ENCODE data around the gene CHST3. TPM values are rescaled to one million over a fixed set of nuclear protein-coding genes. Genes with fewer than 3 reads are reported as not detected.

The CHST3 gene
- total and polyA plus RNA-seq, 8 donors = 1.5 to 26.8 (median 10.8) TPM

DNA sequence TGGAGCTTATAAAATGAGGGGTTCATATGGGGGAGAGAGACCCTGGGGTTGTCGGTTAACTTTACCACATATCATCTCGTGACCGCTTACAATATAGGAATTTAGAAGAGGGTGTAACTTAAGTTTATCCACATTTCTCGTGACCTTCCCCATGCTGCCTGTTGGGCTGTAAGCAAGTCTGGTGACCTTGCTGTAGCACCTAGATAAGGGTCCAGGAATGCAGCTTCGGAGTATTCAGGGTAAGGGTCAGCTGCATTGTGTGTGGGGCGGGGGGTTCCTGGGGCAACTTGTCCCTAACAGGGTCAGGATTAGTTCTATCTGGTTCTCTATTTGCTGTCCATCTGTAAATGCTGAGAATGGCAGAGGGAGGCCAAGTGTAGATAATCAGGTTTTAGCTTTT, 1.3 kb upstream of the CHST3 start:
- peak overlapping the region in 1 of 4 donors; percentile 74 for H3K4me3 ChIP-seq
- H3K4me1 ChIP-seq = peaks cover 26 to 61% (median 47%) of the 10 kb centered on the region in 4 donors
- H3K36me3 ChIP-seq = no peaks in the 10 kb centered on the region
- TF ChIP-seq, protein P1, sequence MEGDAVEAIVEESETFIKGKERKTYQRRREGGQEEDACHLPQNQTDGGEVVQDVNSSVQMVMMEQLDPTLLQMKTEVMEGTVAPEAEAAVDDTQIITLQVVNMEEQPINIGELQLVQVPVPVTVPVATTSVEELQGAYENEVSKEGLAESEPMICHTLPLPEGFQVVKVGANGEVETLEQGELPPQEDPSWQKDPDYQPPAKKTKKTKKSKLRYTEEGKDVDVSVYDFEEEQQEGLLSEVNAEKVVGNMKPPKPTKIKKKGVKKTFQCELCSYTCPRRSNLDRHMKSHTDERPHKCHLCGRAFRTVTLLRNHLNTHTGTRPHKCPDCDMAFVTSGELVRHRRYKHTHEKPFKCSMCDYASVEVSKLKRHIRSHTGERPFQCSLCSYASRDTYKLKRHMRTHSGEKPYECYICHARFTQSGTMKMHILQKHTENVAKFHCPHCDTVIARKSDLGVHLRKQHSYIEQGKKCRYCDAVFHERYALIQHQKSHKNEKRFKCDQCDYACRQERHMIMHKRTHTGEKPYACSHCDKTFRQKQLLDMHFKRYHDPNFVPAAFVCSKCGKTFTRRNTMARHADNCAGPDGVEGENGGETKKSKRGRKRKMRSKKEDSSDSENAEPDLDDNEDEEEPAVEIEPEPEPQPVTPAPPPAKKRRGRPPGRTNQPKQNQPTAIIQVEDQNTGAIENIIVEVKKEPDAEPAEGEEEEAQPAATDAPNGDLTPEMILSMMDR (IDR thresholded peaks at IDR 0.05) = no peak
- TF ChIP-seq EP300 (IDR thresholded peaks at IDR 0.05) (no peak), POLR2A (IDR thresholded peaks at IDR 0.05) (no peak), POLR2AphosphoS5 (IDR thresholded peaks at IDR 0.05) (no peak)
- peaks cover 0 to 34% (median 8%) of the 10 kb centered on the region in 3 donors for H3K27me3 ChIP-seq
- WGBS, 5 donors = 52 to 76% (median 65%) methylated on average over 6 of the region's 6 CpGs
- peak in 1 of 2 donors; percentile 52 for DNase-seq
- H3K27ac ChIP-seq = peak overlapping the region; percentile 73 to 97 (median 92)
- intact Hi-C loops (cut with DNase I; ENCODE audit: low total_unique reads) = no loop called here
- H3K9me3 ChIP-seq = no peaks in the 10 kb centered on the region

DNA sequence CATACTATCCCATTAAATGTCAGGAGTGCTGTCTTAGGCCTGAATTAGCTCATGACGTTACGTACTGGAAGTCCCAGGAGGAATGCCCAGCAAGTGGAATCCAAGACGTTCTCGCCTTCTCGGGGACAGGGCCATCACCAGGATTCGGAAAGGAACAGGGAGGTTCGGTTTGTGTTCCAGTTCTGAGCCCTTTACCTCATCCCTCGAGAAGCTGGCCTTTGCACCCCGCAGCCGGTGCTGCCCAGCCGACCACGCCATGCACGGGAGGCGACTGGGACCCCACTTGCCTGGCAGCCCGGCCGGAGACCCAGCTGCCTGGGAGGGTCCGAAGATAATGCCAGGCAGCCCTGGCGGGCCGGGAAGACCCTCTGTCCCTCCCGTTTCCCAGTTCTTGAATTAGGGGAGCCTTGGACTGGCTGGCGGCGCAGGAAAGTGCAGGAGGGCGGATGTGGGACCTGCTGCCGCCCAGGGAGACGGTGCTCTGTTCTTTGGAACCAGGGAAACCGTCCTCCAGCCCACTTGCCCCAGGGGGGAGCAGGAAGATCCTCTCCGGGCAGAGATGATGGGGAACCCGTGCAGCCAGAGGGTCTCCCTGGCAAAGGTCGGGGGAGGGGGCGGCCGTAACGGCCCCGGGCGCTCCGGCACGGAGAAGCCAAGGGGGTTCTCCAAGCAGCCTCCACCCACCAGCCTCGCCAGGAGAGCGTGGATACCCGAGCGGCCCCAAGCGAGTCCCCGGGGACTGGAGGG, 671 bp upstream of the CHST3 start:
- peak in 1 of 2 donors; percentile 63 for DNase-seq
- Histone ChIP-seq H3K36me3 (no peaks in the 10 kb centered on the region), H3K4me1 (peaks cover 30 to 67% (median 53%) of the 10 kb centered on the region in 4 donors), H3K9me3 (no peaks in the 10 kb centered on the region), H3K27ac (peak overlapping the region; percentile 73 to 97 (median 92)), H3K4me3 (peak overlapping the region; percentile 64 to 80 (median 72)), H3K27me3 (peaks cover 0 to 34% (median 8%) of the 10 kb centered on the region in 3 donors)
- TF ChIP-seq EP300 (IDR thresholded peaks at IDR 0.05) = peak; percentile 86
- TF ChIP-seq POLR2AphosphoS5 (IDR thresholded peaks at IDR 0.05) = peak; percentile 57 to 89 (median 84)
- TF ChIP-seq, protein P1 (IDR thresholded peaks at IDR 0.05) = no peak
- TF ChIP-seq POLR2A (IDR thresholded peaks at IDR 0.05) = no peak
- intact Hi-C loops (cut with DNase I; ENCODE audit: low total_unique reads) = no loop called here
- WGBS, 5 donors = 32 to 69% (median 47%) methylated on average over 19 to 42 of the region's 42 CpGs

DNA sequence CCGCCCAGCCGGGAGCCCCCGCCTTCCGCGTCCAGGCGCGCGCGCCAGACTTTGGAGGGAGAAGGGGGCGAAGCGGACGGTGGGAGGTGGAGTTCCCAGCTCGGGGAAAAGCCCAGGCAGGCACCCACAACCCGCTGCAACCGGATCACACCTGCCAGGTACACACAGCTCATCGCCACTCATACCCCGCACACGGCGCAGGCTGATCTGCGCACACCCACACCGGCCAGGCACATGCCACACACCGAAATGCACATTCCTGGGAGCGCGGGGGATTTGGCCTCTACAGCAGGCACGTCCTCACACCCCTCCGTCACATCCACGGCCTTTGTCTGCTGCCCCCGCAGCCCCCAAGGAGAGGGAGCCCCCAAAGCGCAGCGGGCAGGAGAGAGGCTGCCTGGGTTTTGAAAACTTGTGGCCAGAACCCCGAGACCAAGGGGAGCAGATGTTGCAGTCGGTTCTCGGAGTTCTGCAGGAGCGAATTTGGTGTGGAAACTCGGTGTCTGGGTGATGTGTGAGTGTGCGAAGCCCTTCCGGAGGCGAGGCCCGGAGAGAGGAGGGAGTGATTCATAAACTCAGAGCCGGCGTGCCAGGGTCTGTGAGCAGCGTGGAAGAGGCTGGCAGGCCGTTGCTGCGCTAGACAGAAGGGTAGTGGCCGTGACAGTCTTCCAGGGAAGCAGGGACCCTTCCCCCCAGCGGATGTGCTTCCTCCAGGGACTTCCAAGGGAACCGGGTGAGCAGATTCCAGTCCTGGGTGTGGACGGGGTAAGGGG, 734 bp downstream of the CHST3 start:
- H3K27me3 ChIP-seq = peaks cover 0 to 34% (median 8%) of the 10 kb centered on the region in 3 donors
- peak overlapping the region; percentile 64 to 80 (median 72) for H3K4me3 ChIP-seq
- peak overlapping the region; percentile 73 to 97 (median 92) for H3K27ac ChIP-seq
- TF ChIP-seq POLR2AphosphoS5 (IDR thresholded peaks at IDR 0.05) (peak in 2 of 3 donors; percentile 68 to 70), EP300 (IDR thresholded peaks at IDR 0.05) (no peak)
- TF ChIP-seq, protein P1 (IDR thresholded peaks at IDR 0.05) = no peak
- peaks cover 45 to 74% (median 63%) of the 10 kb centered on the region in 4 donors for H3K4me1 ChIP-seq
- no peaks in the 10 kb centered on the region for H3K36me3 ChIP-seq
- DNase-seq = peak; percentile 63 to 82
- no peaks in the 10 kb centered on the region for H3K9me3 ChIP-seq
- 0 to 4% (median 2%) methylated on average over 32 to 48 of the region's 48 CpGs for WGBS, 5 donors
- intact Hi-C loops (cut with DNase I; ENCODE audit: low total_unique reads) = no loop called here

DNA sequence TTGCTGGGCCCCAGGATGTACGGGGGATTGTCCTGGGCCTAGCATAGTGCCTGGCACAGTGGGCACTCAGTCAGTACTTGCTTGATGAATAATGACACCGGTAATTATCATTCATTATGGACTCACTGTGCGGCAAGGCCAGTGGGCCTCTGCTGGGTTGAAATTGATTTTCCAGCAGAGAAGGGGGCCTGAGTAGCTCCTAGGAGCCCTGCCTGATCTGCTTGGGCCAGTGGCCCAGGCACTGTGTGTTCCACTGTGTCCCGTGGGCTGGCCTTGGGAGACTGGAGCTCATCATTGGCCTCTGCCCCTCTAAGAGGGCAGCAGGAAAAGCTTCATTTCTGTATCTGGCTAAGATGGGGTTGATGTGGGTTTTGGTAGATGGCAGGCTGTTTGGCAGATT, 1.4 kb downstream of the CHST3 start:
- intact Hi-C loops (cut with DNase I; ENCODE audit: low total_unique reads) = no loop called here
- no peak for DNase-seq
- 40 to 69% (median 51%) methylated on average over 4 of the region's 4 CpGs for WGBS, 5 donors
- H3K36me3 ChIP-seq = no peaks in the 10 kb centered on the region
- peaks cover 0 to 34% (median 8%) of the 10 kb centered on the region in 3 donors for H3K27me3 ChIP-seq
- peak overlapping the region; percentile 64 to 80 (median 72) for H3K4me3 ChIP-seq
- TF ChIP-seq POLR2A (IDR thresholded peaks at IDR 0.05) (no peak), POLR2AphosphoS5 (IDR thresholded peaks at IDR 0.05) (no peak), EP300 (IDR thresholded peaks at IDR 0.05) (no peak)
- TF ChIP-seq, protein P1 (IDR thresholded peaks at IDR 0.05) = no peak
- H3K27ac ChIP-seq = peak overlapping the region; percentile 73 to 97 (median 92)
- no peaks in the 10 kb centered on the region for H3K9me3 ChIP-seq
- H3K4me1 ChIP-seq = peaks cover 51 to 78% (median 69%) of the 10 kb centered on the region in 4 donors
